Lung (tissue), 12 donors: Measurements from ENCODE around the gene KIAA0232. TPM values are rescaled to one million over a fixed set of nuclear protein-coding genes. Genes with fewer than 3 reads are reported as not detected.
A peak's percentile ranks its signal among the peaks of the same experiment; 100 is the strongest.

Source experiments
- ATAC-seq: fragments of 200-7000 bp; cut with Tn5 transposase; one replicate; pipeline ENCODE4 v1.9.1; 2020; ENCODE audit warnings: moderate number of reproducible peaks; ENCODE audit not compliant: insufficient read depth, low FRiP score
- DNase-seq, 3 donors: peaks; one replicate each; pipeline ENCODE4 v3.0.0-alpha.2; 2013 to 2017
- H3K27ac ChIP-seq, 2 donors: one replicate each; pipeline ENCODE4 v1.5.1; 2013; ENCODE audit warnings: mild to moderate bottlenecking in 2 of 2, moderate library complexity in 2 of 2, control low read depth in 1 of 2, inconsistent platforms in 1 of 2, low read depth in 1 of 2, low read length in 1 of 2
- H3K27me3 ChIP-seq, 3 donors: one replicate each; pipeline ENCODE4 v1.5.1; 2013; ENCODE audit warnings: low read length in 2 of 3; ENCODE audit not compliant: control insufficient read depth in 3 of 3, insufficient read depth in 3 of 3
- H3K36me3 ChIP-seq, 4 donors: one replicate each; pipeline ENCODE4 v1.5.1; 2013; ENCODE audit warnings: low read length in 4 of 4, mild to moderate bottlenecking in 1 of 4, moderate library complexity in 1 of 4; ENCODE audit not compliant: control insufficient read depth in 4 of 4, insufficient read depth in 4 of 4
- H3K4me1 ChIP-seq, 5 donors: one replicate each; pipeline ENCODE4 v1.5.1; 2013; ENCODE audit warnings: low read length in 5 of 5, mild to moderate bottlenecking in 2 of 5, moderate library complexity in 1 of 5; ENCODE audit not compliant: control insufficient read depth in 5 of 5, insufficient read depth in 5 of 5
- H3K4me3 ChIP-seq: one replicate; pipeline ENCODE4 v1.5.1; 2013; ENCODE audit warnings: mild to moderate bottlenecking, control low read depth, moderate library complexity
- H3K9ac ChIP-seq, 2 donors: one replicate each; pipeline ENCODE4 v1.5.1; 2013; ENCODE audit warnings: low read length in 2 of 2, control low read depth in 1 of 2; ENCODE audit not compliant: insufficient read depth in 1 of 2
- H3K9me3 ChIP-seq, 4 donors: one replicate each; pipeline ENCODE4 v1.5.1; 2013; ENCODE audit warnings: low read length in 3 of 4, mild to moderate bottlenecking in 1 of 4, moderate library complexity in 1 of 4; ENCODE audit not compliant: control insufficient read depth in 4 of 4, insufficient read depth in 3 of 4
- WGBS, 2 donors: extraction: QIAGEN DNeasy Blood & Tissue Kit; methylation state at CpG; one replicate each; pipeline ENCODE4 v1.1.7; 2013; 5-methylcytosine and 5-hydroxymethylcytosine counted together
- polyA plus RNA-seq, 2 donors: library from polyadenylated mRNA; stranded (reverse); fragments of 200-250 nt; gene quantifications; one replicate each; pipeline ENCODE4 v1.2.1, GENCODE V29; 2013
- total RNA-seq, 2 donors: library from RNA; depleted of rRNA in 1 of 2; stranded (reverse); fragments of >200 nt in 1 of 2; gene quantifications; one replicate each; pipeline ENCODE4 v1.2.1, GENCODE V29; 2014 to 2021
- TF ChIP-seq, protein P1 (sequence below): IDR thresholded peaks from 2 replicates; pipeline ENCODE4 v1.5.1; 2012; ENCODE audit warnings: mild to moderate bottlenecking; ENCODE audit errors: control extremely low read depth, extremely low read depth
- donor health status: control.
- donor health status: control.
- donor health status: Bipolar disorder and iron deficiency.
- donor health status: healthy.
- donor health status: DM: yes; HTN: yes; CAD: no.

KIAA0232 gene
- total and polyA plus RNA-seq, 4 donors = 6.8 to 34.6 (median 18.7) TPM

DNA sequence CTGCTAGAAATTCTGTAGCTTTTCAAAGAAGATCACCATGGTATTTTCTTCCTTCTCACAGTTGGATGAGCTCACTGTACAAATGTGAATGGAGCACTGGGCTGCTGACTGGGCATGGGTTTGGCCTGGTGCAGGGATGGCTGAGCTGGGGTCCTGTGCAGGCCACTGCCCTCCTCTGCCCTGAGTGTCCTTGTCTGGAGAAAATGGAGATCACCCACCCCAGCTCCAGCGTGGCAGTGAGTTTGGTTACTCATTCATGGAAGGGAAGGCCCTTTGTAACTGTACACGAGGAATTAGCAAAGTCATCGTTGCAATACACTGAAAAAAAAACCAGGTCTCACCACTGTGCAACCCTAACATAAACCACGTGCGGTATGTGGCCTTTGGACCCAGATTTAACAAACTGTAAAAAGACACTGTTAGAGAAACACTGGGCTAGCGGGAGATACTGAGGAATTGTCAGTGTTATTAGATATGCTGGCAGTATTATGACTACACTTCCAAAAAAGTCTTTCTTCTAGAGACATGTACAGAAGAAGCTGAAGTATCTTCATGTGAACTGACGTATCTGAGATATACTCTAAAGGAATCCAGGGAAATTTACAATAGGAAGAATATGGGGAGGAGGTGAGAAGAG, 111.0 kb downstream of the KIAA0232 start:
- H3K27me3 ChIP-seq = no peaks in the 10 kb centered on the region
- TF ChIP-seq, protein P1, sequence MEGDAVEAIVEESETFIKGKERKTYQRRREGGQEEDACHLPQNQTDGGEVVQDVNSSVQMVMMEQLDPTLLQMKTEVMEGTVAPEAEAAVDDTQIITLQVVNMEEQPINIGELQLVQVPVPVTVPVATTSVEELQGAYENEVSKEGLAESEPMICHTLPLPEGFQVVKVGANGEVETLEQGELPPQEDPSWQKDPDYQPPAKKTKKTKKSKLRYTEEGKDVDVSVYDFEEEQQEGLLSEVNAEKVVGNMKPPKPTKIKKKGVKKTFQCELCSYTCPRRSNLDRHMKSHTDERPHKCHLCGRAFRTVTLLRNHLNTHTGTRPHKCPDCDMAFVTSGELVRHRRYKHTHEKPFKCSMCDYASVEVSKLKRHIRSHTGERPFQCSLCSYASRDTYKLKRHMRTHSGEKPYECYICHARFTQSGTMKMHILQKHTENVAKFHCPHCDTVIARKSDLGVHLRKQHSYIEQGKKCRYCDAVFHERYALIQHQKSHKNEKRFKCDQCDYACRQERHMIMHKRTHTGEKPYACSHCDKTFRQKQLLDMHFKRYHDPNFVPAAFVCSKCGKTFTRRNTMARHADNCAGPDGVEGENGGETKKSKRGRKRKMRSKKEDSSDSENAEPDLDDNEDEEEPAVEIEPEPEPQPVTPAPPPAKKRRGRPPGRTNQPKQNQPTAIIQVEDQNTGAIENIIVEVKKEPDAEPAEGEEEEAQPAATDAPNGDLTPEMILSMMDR = no peak
- no peaks in the 10 kb centered on the region for H3K9me3 ChIP-seq
- WGBS, 2 donors = 34 to 65% methylated on average over 7 of the region's 7 CpGs
- DNase-seq = peak in 1 of 3 donors; percentile 12
- H3K9ac ChIP-seq = no peak overlapping the region
- H3K27ac ChIP-seq = peak overlapping the region in 1 of 2 donors; percentile 33
- H3K4me3 ChIP-seq = no peak overlapping the region
- no peak for ATAC-seq
- H3K4me1 ChIP-seq = peaks cover 0 to 14% (median 4%) of the 10 kb centered on the region in 5 donors
- no peaks in the 10 kb centered on the region for H3K36me3 ChIP-seq

DNA sequence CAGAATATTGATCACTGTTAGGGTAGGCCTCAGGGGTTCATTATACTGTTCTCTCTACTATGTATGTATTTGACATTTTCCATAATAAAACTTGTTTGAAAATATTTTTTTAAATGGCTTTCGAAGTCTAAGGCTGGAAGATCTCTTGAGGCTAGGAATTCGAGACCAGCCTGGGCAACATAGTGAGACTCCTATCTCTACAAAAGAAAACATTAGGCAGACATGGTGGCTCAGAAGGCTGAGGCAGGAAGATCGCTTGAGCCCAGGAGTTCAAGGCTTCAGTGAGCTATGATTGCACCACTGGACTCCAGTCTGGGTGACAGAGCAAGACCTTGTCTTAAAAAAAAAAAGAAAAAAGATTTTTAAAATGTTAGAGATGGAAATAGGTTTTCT, 111.6 kb downstream of the KIAA0232 start:
- DNase-seq = no peak
- no peak overlapping the region for H3K27ac ChIP-seq
- 93 to 94% methylated on average over 3 of the region's 3 CpGs for WGBS, 2 donors
- H3K27me3 ChIP-seq = no peaks in the 10 kb centered on the region
- H3K36me3 ChIP-seq = no peaks in the 10 kb centered on the region
- no peaks in the 10 kb centered on the region for H3K9me3 ChIP-seq
- no peak overlapping the region for H3K4me3 ChIP-seq
- TF ChIP-seq, protein P1 = no peak
- no peak for ATAC-seq
- H3K4me1 ChIP-seq = peaks cover 0 to 14% (median 4%) of the 10 kb centered on the region in 5 donors
- H3K9ac ChIP-seq = no peak overlapping the region

DNA sequence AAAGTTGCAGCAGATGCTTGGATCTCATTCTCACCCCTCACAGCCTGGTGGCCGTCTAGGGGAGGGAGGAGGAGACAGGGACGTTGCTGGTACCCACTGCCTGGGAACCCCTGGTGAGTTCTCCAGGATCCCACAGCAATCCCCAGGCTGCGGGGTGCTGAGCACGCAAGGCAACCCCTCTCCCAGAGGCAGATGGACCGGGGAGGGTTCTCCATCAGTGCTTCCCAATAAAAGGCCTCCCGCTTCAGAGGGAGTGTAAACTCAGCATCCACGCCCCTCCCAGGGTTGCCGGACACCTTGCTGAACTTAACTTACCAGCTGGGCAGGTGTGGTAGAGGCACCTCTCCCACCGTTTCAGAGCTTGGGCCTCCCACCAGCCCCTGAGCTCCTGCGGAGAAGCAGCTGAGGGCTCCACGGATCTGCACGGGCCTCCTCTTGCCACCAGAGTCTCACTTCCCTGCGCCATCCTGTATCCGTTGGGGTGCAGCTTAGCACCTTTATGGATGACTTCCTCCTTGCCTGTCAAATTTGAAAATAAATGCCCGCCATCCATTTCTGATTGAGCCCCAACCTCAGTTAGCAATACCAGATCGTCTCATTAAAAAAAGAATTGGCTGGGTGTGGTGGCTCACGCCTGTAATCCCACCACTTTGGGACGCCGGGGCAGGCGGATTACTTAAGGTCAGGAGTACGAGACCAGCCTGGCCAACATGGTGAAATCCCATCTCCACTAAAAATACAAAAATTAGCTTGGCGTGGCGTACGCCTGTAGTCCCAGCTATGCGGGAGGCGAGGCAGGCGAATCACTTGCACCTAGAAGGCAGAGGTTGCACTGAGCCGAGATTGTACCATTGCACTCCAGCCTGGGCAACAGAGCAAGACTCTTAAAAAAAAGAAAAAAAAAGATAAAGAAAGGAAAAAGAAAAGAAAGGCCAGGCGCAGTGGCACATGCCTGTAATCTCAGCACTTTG, 112.3 kb downstream of the KIAA0232 start:
- Histone ChIP-seq H3K27me3 (no peaks in the 10 kb centered on the region), H3K36me3 (no peaks in the 10 kb centered on the region), H3K4me1 (peaks cover 0 to 14% (median 4%) of the 10 kb centered on the region in 5 donors), H3K9ac (no peak overlapping the region), H3K9me3 (no peaks in the 10 kb centered on the region), H3K4me3 (no peak overlapping the region), H3K27ac (no peak overlapping the region)
- 90 to 92% methylated on average over 29 of the region's 29 CpGs for WGBS, 2 donors
- DNase-seq (no peak), ATAC-seq (no peak)
- TF ChIP-seq, protein P1 = no peak
